Bronchial epithelial cell (primary cell): ENCODE data around the gene MUSTN1. TPM values are rescaled to one million over a fixed set of nuclear protein-coding genes. Genes with fewer than 3 reads are reported as not detected.

Source experiments
- DNase-seq: peaks from one replicate; pipeline ENCODE4 v3.0.0-alpha.2; 2010; ENCODE audit warnings: low read depth
- FAIRE-seq: peaks from 2 replicates; lab custom pipeline; 2011; peaks lifted over from hg19 to GRCh38; lab: Jason Lieb, UNC
- H3K27me3 ChIP-seq: 2 replicates; pipeline ENCODE4 v1.5.1; 2011; ENCODE audit warnings: low read length; ENCODE audit not compliant: control insufficient read depth, insufficient read depth
- H3K36me3 ChIP-seq: 2 replicates; pipeline ENCODE4 v1.5.1; 2011; ENCODE audit warnings: low read length; ENCODE audit not compliant: control insufficient read depth, insufficient read depth
- H3K4me3 ChIP-seq: 2 replicates; pipeline ENCODE4 v1.5.1; 2011; ENCODE audit warnings: mild to moderate bottlenecking, low read depth, low read length, control low read depth
- total RNA-seq: library from RNA; depleted of rRNA; stranded (reverse); fragments of >200 nt; gene quantifications from 2 replicates; pipeline ENCODE4 v1.2.1, GENCODE V29; 2014
- TF ChIP-seq, protein P1 (sequence below): IDR thresholded peaks from 2 replicates; pipeline ENCODE4 v1.5.1; 2011; ENCODE audit warnings: mild to moderate bottlenecking, moderate library complexity, low read length, control low read depth, inconsistent platforms; ENCODE audit not compliant: insufficient read depth, severe bottlenecking

Gene MUSTN1
- total RNA-seq = not detected in 2 replicates

DNA sequence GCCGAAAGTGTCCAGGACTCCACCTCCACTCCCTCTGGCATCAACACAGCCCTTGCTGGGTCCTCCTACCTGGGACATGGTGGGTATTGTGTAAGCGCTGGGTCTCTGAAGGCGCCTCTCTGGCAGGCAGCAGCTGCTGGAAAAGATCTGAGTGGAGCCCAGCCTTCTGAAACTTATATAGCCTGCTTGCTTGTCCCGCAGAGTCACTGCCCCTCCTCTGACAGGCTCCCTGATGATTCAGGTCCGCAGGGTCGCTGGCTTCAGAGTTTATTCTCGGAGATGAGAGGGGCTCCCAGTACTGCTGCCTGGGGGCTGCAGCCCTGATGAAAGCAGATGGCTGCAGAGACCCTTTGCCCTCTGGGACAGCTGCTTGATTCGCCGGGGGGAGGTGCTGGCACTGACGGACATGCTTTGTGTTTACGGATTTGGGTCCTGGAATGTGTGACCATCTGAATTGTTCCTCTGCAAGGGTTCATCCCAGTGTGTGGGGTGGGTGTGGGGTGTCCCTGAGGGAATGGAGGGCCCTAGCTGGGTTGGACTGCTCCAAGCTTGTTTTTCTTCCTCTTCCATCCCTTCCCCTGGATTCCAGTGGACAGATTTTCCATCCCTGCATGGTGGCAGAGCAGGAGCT, at the start of gene MUSTN1:
Gene MUSTN1, minus strand, starts transcription at position 149 of the 631 bp plus-strand sequence. Its CDS starts 71 bp downstream, at position 78.
- no peak within 1 kb of the TSS for H3K4me3 ChIP-seq
- DNase-seq = no peak
- TF ChIP-seq, protein P1, sequence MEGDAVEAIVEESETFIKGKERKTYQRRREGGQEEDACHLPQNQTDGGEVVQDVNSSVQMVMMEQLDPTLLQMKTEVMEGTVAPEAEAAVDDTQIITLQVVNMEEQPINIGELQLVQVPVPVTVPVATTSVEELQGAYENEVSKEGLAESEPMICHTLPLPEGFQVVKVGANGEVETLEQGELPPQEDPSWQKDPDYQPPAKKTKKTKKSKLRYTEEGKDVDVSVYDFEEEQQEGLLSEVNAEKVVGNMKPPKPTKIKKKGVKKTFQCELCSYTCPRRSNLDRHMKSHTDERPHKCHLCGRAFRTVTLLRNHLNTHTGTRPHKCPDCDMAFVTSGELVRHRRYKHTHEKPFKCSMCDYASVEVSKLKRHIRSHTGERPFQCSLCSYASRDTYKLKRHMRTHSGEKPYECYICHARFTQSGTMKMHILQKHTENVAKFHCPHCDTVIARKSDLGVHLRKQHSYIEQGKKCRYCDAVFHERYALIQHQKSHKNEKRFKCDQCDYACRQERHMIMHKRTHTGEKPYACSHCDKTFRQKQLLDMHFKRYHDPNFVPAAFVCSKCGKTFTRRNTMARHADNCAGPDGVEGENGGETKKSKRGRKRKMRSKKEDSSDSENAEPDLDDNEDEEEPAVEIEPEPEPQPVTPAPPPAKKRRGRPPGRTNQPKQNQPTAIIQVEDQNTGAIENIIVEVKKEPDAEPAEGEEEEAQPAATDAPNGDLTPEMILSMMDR = no peak

DNA sequence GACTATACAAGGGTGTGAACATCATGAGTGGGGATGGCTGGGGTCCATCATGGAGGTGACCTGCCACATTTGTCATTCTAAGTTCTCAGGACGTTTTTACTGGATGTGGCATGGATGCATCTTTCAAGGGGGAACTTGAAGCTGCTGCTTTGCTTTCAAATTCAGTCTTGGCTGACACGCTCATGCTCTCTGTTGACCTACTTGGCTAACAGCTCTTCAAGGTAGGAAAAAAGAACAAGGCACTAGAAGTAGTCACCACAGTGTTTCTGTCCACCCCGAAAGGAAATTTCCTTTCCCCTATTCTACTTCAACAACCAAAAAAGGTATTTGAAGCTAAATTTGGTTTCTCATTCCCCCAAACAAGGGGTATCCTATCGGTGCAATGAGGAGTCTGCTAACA, 47.6 kb upstream of the MUSTN1 start:
- DNase-seq (no peak), FAIRE-seq (peak; percentile 82)
- H3K27me3 ChIP-seq = no peaks in the 10 kb centered on the region

More for the DNA sequence above, at the start of gene MUSTN1:
- peak; percentile 66 for FAIRE-seq
- Histone ChIP-seq H3K36me3 (no peaks in the 10 kb centered on the region), H3K27me3 (no peaks in the 10 kb centered on the region)

DNA sequence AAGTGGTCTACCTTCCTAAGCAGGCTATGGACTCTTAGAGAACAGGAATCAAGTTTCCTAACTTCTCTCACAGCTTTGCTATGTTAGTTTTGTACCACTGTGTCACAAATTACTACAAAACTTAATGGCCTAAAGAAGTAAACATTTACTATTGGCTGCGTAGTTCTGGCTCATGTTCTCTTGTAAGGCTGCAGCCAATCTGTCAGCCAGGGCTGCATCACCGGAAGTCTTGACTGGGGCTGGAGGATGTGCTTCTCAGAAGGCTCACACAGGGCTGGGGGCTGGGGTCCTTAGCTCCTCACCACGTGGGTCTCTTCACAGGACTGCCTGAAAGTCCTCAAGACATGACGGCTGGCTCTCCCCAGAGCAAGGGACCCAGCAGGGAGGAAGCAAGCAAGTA, 47.1 kb upstream of the MUSTN1 start:
- H3K36me3 ChIP-seq = peaks cover 2% of the 10 kb centered on the region
- FAIRE-seq = no peak
- no peak for DNase-seq
- TF ChIP-seq, protein P1 = no peak
- H3K4me3 ChIP-seq = no peak overlapping the region
- no peaks in the 10 kb centered on the region for H3K27me3 ChIP-seq

More for the DNA sequence above, 47.6 kb upstream of the MUSTN1 start:
- TF ChIP-seq, protein P1 = no peak
- Histone ChIP-seq H3K4me3 (no peak overlapping the region), H3K36me3 (peaks cover 2% of the 10 kb centered on the region)

DNA sequence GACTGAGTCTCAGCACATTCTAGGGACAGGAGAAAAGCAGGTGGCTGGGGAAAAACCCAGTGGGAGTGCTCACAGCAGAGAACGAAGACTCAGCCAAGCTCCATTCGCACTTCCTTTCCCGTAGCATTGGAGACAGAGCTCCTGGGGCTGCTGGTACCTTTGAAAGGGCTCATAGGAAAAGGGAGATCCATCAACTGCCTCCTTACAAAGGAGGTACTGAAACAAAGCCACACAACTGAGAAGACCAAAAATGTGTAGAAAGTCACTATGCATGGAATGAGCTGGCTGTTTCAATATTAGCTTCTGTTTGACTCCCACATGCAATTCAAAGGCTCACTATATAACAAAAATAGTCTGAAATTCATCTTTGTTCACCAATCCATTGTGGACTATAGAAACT, 45.7 kb upstream of the MUSTN1 start:
- no peak for DNase-seq
- TF ChIP-seq, protein P1 = no peak
- Histone ChIP-seq H3K4me3 (no peak overlapping the region), H3K27me3 (no peaks in the 10 kb centered on the region), H3K36me3 (peaks cover under 1% of the 10 kb centered on the region)
- peak; percentile 72 for FAIRE-seq

DNA sequence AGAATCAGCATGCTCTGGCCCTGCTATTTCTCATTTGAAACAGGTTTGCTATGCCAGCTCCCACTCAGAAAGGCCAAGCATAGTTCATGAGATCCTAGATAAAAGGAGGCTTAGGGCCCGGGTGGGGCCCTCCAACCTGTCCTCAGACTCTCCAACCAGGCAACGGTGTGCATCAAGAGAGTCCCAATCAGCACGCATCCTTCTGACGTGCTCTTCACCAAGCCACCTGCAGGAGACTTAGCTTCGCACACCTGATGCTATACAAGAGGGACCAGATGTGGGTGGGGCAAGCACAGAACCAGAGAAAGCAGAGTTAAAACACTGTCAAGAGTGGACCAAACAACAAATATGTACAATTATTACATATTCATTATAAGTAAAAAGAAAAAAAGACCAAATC, 45.2 kb upstream of the MUSTN1 start:
- Histone ChIP-seq H3K36me3 (no peaks in the 10 kb centered on the region), H3K27me3 (no peaks in the 10 kb centered on the region), H3K4me3 (no peak overlapping the region)
- FAIRE-seq (no peak), DNase-seq (no peak)
- TF ChIP-seq, protein P1 = no peak

DNA sequence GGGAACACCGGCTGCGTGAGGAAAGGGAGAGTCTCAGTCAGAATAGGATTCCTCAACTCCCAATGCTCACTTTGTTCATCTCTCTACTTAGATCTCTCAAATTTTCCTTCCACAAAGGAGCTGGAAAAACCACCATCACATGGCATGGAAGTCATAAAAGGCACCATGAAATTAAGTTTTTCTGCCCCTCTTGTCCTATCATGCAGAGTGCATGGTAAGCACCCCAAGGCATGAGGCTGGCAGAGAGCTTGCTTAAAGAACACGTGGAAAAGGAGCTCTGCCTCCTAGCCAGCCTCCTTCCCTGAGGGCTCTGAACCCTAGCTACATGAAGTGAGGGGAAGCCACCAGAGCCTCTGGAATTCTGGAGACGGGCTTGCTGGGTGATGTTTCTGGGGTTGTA, 44.8 kb upstream of the MUSTN1 start:
- TF ChIP-seq, protein P1 = no peak
- no peak for FAIRE-seq

More for the DNA sequence above, 44.8 kb upstream of the MUSTN1 start:
- no peak for DNase-seq
- Histone ChIP-seq H3K36me3 (no peaks in the 10 kb centered on the region), H3K4me3 (no peak overlapping the region), H3K27me3 (no peaks in the 10 kb centered on the region)
